ENCODE results near the gene C2orf72. TPM values are rescaled to one million over a fixed set of nuclear protein-coding genes. Genes with fewer than 3 reads are reported as not detected.

Gene C2orf72
- total RNA-seq, 4 donors from 2014 or later = 2.6 to 9.0 (median 5.8) TPM

- TF ChIP-seq POLR2AphosphoS5 (IDR thresholded peaks at IDR 0.05) (no peak), POLR2A (IDR thresholded peaks at IDR 0.05) (no peak), EP300 (IDR thresholded peaks at IDR 0.05) (no peak), CTCF (IDR thresholded peaks at IDR 0.05) (no peak)
- Histone ChIP-seq H3K9me3 (no peaks in the 10 kb centered on the region), H3K4me1 (peaks cover 9% of the 10 kb centered on the region), H3K36me3 (no peaks in the 10 kb centered on the region), H3K27ac (no peak overlapping the region), H3K27me3 (peaks cover 9% of the 10 kb centered on the region), H3K4me3 (no peak overlapping the region)
- 72% methylated on average over 10 of the region's 10 CpGs for WGBS
- DNase-seq (ENCODE audit: low spot score in 2 of 2) = no peak
Measured at GRCh38 chr2:231047923-231048915, 10.9 kb downstream of the C2orf72 start.

GRCh38 chr2:231049286-231050017, 12.1 kb downstream of the C2orf72 start:
- H3K27me3 ChIP-seq = peaks cover 9% of the 10 kb centered on the region
- H3K36me3 ChIP-seq = no peaks in the 10 kb centered on the region
- H3K4me3 ChIP-seq = no peak overlapping the region
- H3K4me1 ChIP-seq = peaks cover 10% of the 10 kb centered on the region
- H3K9me3 ChIP-seq = no peaks in the 10 kb centered on the region
- DNase-seq (ENCODE audit: low spot score in 2 of 2) = no peak
- no peak for TF ChIP-seq CTCF (IDR thresholded peaks at IDR 0.05)
- TF ChIP-seq EP300 (IDR thresholded peaks at IDR 0.05) = no peak
- TF ChIP-seq POLR2A (IDR thresholded peaks at IDR 0.05) = no peak
- no peak for TF ChIP-seq POLR2AphosphoS5 (IDR thresholded peaks at IDR 0.05)
- no peak overlapping the region for H3K27ac ChIP-seq
- 88% methylated on average over 12 of the region's 12 CpGs for whole genome bisulfite sequencing

GRCh38 chr2:231050018-231050901, 12.9 kb downstream of the C2orf72 start:
- WGBS = 65% methylated on average over 9 of the region's 9 CpGs
- TF ChIP-seq POLR2AphosphoS5 (IDR thresholded peaks at IDR 0.05) (no peak), POLR2A (IDR thresholded peaks at IDR 0.05) (no peak), EP300 (IDR thresholded peaks at IDR 0.05) (no peak), CTCF (IDR thresholded peaks at IDR 0.05) (no peak)
- Histone ChIP-seq H3K27me3 (peaks cover 9% of the 10 kb centered on the region), H3K9me3 (no peaks in the 10 kb centered on the region), H3K4me1 (peaks cover 10% of the 10 kb centered on the region), H3K36me3 (no peaks in the 10 kb centered on the region), H3K4me3 (no peak overlapping the region), H3K27ac (no peak overlapping the region)
- no peak for DNase-seq (ENCODE audit: low spot score in 2 of 2)

GRCh38 chr2:231051116-231051515, 13.8 kb downstream of the C2orf72 start:
- peaks cover 9% of the 10 kb centered on the region for H3K27me3 ChIP-seq
- 91% methylated on average over 5 of the region's 5 CpGs for WGBS
- TF ChIP-seq EP300 (IDR thresholded peaks at IDR 0.05) (no peak), CTCF (IDR thresholded peaks at IDR 0.05) (no peak), POLR2A (IDR thresholded peaks at IDR 0.05) (no peak), POLR2AphosphoS5 (IDR thresholded peaks at IDR 0.05) (no peak)
- DNase-seq (ENCODE audit: low spot score in 2 of 2) = no peak
- no peak overlapping the region for H3K4me3 ChIP-seq
- H3K4me1 ChIP-seq = peaks cover 10% of the 10 kb centered on the region
- no peaks in the 10 kb centered on the region for H3K36me3 ChIP-seq
- H3K27ac ChIP-seq = no peak overlapping the region
- H3K9me3 ChIP-seq = no peaks in the 10 kb centered on the region

Measured in suprapubic skin (tissue), 4 donors.